Cardiac septum (tissue), 1 donor: ENCODE data around the gene HIVEP3. TPM values are rescaled to one million over a fixed set of nuclear protein-coding genes. Genes with fewer than 3 reads are reported as not detected.

Experiments
- DNase-seq: peaks from one replicate; pipeline ENCODE4 v3.0.0-alpha.2; 2020; ENCODE audit warnings: low spot score
- intact Hi-C: fragments of 100-400 bp; cut with DNase I; formaldehyde crosslinking; loops from one replicate; pipeline ENCODE4 v1.14.0; 2022
- total RNA-seq: library from RNA; stranded (reverse); fragmentation: NEBNext Ultra II Directional; extraction: Animal tissue kit (Norgen Biotek cat#: 25700); gene quantifications from one replicate; pipeline ENCODE4 v1.2.1, GENCODE V29; 2021
- donor health status: DM: no; HTN: no; CAD: no.

Gene HIVEP3
- total RNA-seq, 1 donor from 2014 or later: 3.7 TPM

DNA sequence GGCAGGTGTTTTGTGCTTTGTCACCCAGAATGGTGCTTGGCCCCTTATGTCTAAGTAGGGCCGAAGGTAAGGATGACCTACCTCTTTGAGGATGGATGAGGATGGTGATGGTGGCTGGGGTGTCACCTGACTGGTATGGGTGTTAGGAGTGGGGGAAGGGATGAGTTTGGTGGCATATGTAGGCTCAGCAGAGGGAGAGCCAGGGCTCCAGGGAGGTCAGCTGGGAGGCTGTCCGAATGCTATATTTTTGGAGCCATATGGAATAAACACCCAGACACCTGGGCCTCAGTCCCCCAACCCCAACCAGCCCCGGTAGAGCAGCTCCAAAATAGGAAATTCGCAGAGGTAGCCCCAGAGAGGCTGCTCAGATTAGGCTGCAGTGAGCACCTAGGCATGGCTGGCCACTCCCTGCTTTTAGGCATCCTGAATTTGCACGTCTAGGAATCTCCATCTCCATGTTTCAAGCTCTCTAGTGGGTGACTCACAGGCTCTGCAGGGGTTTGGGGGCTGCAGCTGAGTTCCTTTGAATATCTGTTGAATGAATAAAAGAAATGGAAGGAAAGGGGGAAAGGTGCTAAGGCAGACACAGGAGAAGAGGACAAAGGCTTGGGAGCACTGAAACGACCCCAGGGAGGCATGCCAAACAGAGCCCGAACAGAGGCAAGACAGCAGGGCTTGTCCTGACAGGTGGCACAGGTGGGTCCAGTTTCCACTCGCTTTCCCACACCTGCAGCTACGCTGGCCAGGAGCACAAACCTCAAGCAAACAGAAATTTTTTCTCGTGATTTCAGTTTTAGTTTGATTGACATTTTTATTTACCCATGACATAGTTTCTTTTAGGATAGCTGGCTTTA is 299.0 kb downstream of the HIVEP3 start:
- intact Hi-C loops: no loop called here
- no peak for DNase-seq

DNA sequence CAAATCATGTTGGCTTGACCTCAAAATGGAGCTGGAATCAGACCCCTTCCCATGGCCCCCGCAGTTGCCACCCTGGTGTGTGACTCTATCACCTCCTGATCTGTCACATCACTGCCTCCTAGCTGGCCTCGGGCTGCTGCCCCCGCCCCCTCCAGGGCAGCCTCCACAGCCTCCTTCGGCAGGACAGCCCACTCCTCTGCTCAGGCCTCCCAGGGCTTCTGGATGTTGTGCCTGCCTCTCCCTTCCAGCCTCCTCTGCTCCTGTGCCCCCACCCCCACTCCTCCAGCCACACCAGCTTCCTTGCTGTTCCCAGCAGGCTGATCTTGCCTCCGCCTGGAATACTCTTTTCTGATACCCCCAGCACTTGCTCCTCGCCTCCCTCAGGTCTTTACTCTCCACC is 299.9 kb downstream of the HIVEP3 start:
- intact Hi-C loops: no loop called here
- DNase-seq: no peak

- peak; percentile 89 for DNase-seq
- intact Hi-C loops: no loop called here
Observed at GRCh38 chr1:41618066-41618825, 300.5 kb downstream of the HIVEP3 start.

- intact Hi-C loops: no loop called here
- no peak for DNase-seq
Observed at GRCh38 chr1:41617336-41617735, 301.4 kb downstream of the HIVEP3 start.

GRCh38 chr1:41616563-41616962 is 302.2 kb downstream of the HIVEP3 start:
- intact Hi-C loops: no loop called here
- DNase-seq: no peak

DNA sequence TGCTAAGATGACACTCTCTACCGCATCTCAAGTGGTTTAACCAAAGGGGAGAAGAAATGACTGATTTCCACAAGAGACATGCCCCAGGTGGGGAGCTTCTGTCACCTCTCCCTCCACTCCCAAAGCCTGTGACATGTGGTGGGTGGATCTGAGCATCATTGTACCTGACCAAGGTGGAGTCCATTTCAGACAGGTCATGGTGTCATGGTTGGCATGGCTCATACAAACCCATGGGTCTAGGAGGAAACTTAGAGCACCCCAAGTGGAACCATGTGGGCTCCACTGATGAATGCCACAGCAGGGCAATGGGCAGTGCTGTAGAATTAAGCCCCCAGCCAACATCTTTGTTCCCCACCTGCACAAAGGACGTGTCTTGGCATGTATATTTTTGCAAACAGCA is 302.7 kb downstream of the HIVEP3 start:
- no peak for DNase-seq
- intact Hi-C loops: no loop called here

GRCh38 chr1:41615316-41615715 is 303.4 kb downstream of the HIVEP3 start:
- no peak for DNase-seq
- intact Hi-C loops: no loop called here

- intact Hi-C loops: no loop called here
- DNase-seq: no peak
Observed at GRCh38 chr1:41614818-41615217, 303.9 kb downstream of the HIVEP3 start.

GRCh38 chr1:41613689-41614574 is 304.8 kb downstream of the HIVEP3 start:
- DNase-seq: no peak
- intact Hi-C loops: no loop called here

DNA sequence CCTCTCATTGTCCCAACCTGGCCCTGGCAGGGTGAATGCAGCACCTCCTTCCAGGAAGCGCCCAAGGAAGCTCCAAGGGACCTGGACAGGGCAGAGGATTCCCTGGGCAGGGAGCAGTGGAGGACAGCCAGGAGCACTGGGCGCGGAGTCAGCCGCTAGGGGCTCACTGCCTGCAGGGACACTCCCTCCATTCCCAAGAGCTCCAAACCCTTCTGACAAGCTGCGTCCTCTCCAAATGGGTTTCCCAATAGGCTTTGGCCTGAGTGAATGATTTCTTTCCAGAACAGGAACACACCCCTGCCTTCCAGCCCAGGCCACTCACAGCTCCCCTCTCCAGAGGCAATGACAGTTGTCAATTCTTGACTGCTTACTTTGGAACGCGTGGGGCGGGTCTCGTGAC is 305.8 kb downstream of the HIVEP3 start:
- DNase-seq: no peak
- intact Hi-C loops: no loop called here

DNA sequence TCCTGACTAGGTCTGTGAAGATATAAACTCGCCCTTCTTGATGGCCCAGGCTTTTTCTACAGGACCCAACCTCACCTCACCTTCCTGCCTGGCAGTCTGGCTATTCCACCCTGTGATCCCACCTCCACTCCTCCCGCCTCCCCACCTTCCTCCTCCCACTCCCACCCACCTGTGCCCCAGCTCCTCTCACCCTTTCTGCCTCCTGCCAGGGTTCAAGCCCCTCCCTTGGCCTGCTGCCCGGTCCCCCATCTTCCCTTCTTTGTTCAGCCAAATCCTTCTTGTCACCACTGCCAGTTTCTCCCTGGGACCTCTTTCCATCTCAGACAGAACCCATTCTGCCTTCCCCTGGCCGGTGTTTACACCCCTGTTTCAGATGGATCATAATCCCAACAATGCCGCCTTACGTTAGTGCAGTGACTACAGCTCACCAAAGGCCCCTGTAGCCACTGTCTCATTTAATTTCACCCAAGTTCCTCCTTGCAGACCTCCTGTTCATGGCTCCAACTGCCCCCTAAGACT is 306.7 kb downstream of the HIVEP3 start:
- intact Hi-C loops: no loop called here
- DNase-seq: no peak

- intact Hi-C loops: no loop called here
Observed at GRCh38 chr1:41611068-41611931, 307.4 kb downstream of the HIVEP3 start.

GRCh38 chr1:41610361-41610760 is 308.4 kb downstream of the HIVEP3 start:
- intact Hi-C loops: no loop called here
- DNase-seq: no peak

More at GRCh38 chr1:41611068-41611931, 307.4 kb downstream of the HIVEP3 start:
- DNase-seq: no peak

DNA sequence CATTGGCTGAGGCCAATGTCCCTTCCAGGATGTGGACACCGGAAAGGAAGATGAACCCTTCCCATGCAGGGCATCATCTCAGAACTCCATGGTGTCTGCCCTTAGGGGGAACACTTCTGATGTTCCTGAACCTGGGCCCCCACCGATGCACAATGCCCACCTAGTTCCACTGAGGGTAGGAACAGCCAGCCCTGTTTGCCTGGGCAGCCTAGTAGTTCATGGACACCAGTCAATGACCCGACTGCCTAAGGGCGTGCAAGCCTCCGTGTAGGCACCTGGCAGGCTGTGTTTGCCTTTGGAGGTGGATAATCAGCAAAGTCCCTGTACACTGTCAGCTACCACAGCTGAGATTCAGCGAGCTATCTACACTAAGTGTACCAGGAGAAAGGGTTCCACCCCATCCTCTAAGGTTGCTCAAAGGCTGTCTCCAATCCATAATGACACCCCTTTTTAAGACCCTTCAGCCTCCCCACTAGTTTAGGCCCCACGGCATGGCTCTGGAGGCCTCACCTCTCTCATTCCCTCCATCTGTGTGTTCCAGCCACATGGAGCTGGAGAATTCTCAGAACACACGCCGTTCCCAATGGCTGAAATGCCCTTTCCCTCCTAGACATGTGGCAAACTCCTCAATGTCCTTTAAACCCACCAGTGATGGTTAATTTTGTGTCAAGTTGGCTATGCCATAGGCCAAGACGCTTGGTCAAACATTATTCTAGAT is 309.4 kb downstream of the HIVEP3 start:
- intact Hi-C loops: no loop called here
- no peak for DNase-seq

- DNase-seq: no peak
- intact Hi-C loops: no loop called here
Observed at GRCh38 chr1:41608211-41608610, 310.5 kb downstream of the HIVEP3 start.

DNA sequence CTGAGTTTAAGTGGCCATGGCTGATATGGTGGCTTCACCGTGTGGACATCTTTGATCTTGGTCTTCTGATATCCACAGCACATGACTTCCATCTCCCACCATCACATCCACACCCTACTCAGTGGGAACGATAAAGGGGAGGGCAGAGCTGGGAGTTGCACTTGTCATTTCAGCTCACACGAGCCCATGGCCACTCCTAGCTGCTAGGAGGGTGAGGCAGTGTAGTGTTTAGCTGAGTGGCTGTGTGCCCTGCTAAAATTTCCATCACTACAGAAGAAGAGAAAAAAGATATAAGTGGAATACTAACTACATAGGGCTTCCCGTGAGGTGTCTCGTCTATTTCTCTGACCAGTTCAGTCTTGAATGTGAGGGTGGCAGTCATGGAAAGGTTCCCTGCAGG is 310.9 kb downstream of the HIVEP3 start:
- intact Hi-C loops: no loop called here
- DNase-seq: no peak

- no peak for DNase-seq
- intact Hi-C loops: no loop called here
Observed at GRCh38 chr1:41599912-41600311, 318.8 kb downstream of the HIVEP3 start.

GRCh38 chr1:41598325-41598724 is 320.4 kb downstream of the HIVEP3 start:
- DNase-seq: no peak
- intact Hi-C loops: no loop called here
